Stimulated activated CD8-positive, alpha-beta memory T cell treated with anti-CD3 and anti-CD28 coated beads, Interleukin-4, amount 100 ng/mL, for 24 hours (primary cell): ENCODE results near the gene GMCL2.

Experiments
- DNase-seq: peaks from one replicate; pipeline ENCODE4 v3.0.0-alpha.2; 2020; ENCODE audit warnings: low read depth

Gene GMCL2

GRCh38 chr5:178221853-178222252 lies 34.7 kb upstream of the GMCL2 start:
- DNase-seq, result no peak

GRCh38 chr5:178221282-178221681 lies 34.1 kb upstream of the GMCL2 start:
- no peak for DNase-seq

GRCh38 chr5:178218827-178219226 lies 31.7 kb upstream of the GMCL2 start:
- DNase-seq, result no peak

- DNase-seq, result no peak
Measured at GRCh38 chr5:178218237-178218776, 31.1 kb upstream of the GMCL2 start.

- no peak for DNase-seq
Measured at GRCh38 chr5:178216779-178217178, 29.6 kb upstream of the GMCL2 start.

GRCh38 chr5:178216088-178216534 lies 28.9 kb upstream of the GMCL2 start:
- DNase-seq, result no peak

GRCh38 chr5:178215280-178216002 lies 28.3 kb upstream of the GMCL2 start:
- no peak for DNase-seq

- no peak for DNase-seq
Measured at GRCh38 chr5:178214160-178214803, 27.1 kb upstream of the GMCL2 start.

GRCh38 chr5:178213748-178214151 lies 26.6 kb upstream of the GMCL2 start:
- no peak for DNase-seq

GRCh38 chr5:178213003-178213461 lies 25.9 kb upstream of the GMCL2 start:
- no peak for DNase-seq

GRCh38 chr5:178212241-178213002 lies 25.3 kb upstream of the GMCL2 start:
- DNase-seq, result no peak

GRCh38 chr5:178211095-178212048 lies 24.2 kb upstream of the GMCL2 start:
- no peak for DNase-seq

- DNase-seq, result no peak
Measured at GRCh38 chr5:178210686-178211085, 23.5 kb upstream of the GMCL2 start.

- DNase-seq, result no peak
Measured at GRCh38 chr5:178210073-178210535, 22.9 kb upstream of the GMCL2 start.

- DNase-seq, result no peak
Measured at GRCh38 chr5:178209334-178210072, 22.3 kb upstream of the GMCL2 start.

GRCh38 chr5:178208540-178209227 lies 21.5 kb upstream of the GMCL2 start:
- no peak for DNase-seq

- no peak for DNase-seq
Measured at GRCh38 chr5:178207917-178208280, 20.7 kb upstream of the GMCL2 start.

GRCh38 chr5:178207183-178207916 lies 20.2 kb upstream of the GMCL2 start:
- no peak for DNase-seq
